ENCODE results near the gene ABCG1.
A peak's percentile ranks its signal among the peaks of the same experiment; 100 is the strongest.

Gene ABCG1

GRCh38 chr21:42254083-42254482 is 35.1 kb downstream of the ABCG1 start:
- no peak for DNase-seq

GRCh38 chr21:42254651-42255601 is 36.0 kb downstream of the ABCG1 start:
- no peak for DNase-seq

- DNase-seq = no peak
These were observed 36.9 kb downstream of the ABCG1 start for GRCh38 chr21:42255825-42256224.

- DNase-seq = no peak
These were observed 37.4 kb downstream of the ABCG1 start for GRCh38 chr21:42256316-42256715.

GRCh38 chr21:42257091-42257765 is 38.3 kb downstream of the ABCG1 start:
- no peak for DNase-seq

GRCh38 chr21:42258150-42258884 is 39.4 kb downstream of the ABCG1 start:
- peak; percentile 81 for DNase-seq

- no peak for DNase-seq
These were observed 40.0 kb downstream of the ABCG1 start for GRCh38 chr21:42258885-42259407.

GRCh38 chr21:42260121-42260520 is 41.2 kb downstream of the ABCG1 start:
- no peak for DNase-seq

GRCh38 chr21:42261829-42262200 is 42.9 kb downstream of the ABCG1 start:
- DNase-seq = no peak

GRCh38 chr21:42262831-42263231 is 43.9 kb downstream of the ABCG1 start:
- DNase-seq = no peak

- DNase-seq = no peak
These were observed 44.7 kb downstream of the ABCG1 start for GRCh38 chr21:42263591-42264131.

- no peak for DNase-seq
These were observed 45.6 kb downstream of the ABCG1 start for GRCh38 chr21:42264245-42265195.

- no peak for DNase-seq
These were observed 46.4 kb downstream of the ABCG1 start for GRCh38 chr21:42265231-42265812.

GRCh38 chr21:42266971-42267556 is 48.1 kb downstream of the ABCG1 start:
- DNase-seq = no peak

- no peak for DNase-seq
These were observed 50.4 kb downstream of the ABCG1 start for GRCh38 chr21:42269386-42269785.

GRCh38 chr21:42271065-42271464 is 52.1 kb downstream of the ABCG1 start:
- no peak for DNase-seq

- no peak for DNase-seq
These were observed 53.4 kb downstream of the ABCG1 start for GRCh38 chr21:42272109-42272962.

- DNase-seq = no peak
These were observed 54.2 kb downstream of the ABCG1 start for GRCh38 chr21:42272984-42273600.

- DNase-seq = no peak
These were observed 57.1 kb downstream of the ABCG1 start for GRCh38 chr21:42276076-42276475.

All from stimulated activated CD4-positive, alpha-beta T cell treated with anti-CD3 and anti-CD28 coated beads, Interleukin-12 subunit alpha, Interleukin-12 subunit beta, amount 100 ng/mL, for 4 hours (primary cell).